H1 (cell line): ENCODE results near the gene CFDP1. TPM values are rescaled to one million over a fixed set of nuclear protein-coding genes. Genes with fewer than 3 reads are reported as not detected.

Source experiments
- CTCF ChIA-PET: fragments of 300-600 bp; sonication (Branson Sonifier 250); formaldehyde crosslinking; loops from one replicate; lab custom pipeline; 2021; ENCODE audit not compliant: partially characterized antibody; lab: Charles Lee
- POLR2A ChIA-PET: fragments of 300-600 bp; sonication (Branson Sonifier 250); formaldehyde crosslinking; loops from one replicate; lab custom pipeline; 2021; ENCODE audit warnings: inconsistent platforms; ENCODE audit not compliant: partially characterized antibody; lab: Charles Lee
- DNase-seq, 2 experiments: peaks; one replicate each; pipeline versions ENCODE4 v3.0.0 to v3.0.0-alpha.2; 2010 to 2022; ENCODE audit warnings: low spot score in 2 of 2, low read depth in 1 of 2, mixed read lengths in 1 of 2
- FAIRE-seq: peaks from 2 replicates; lab custom pipeline; 2011; peaks lifted over from hg19 to GRCh38; lab: Jason Lieb, UNC
- H2AFZ ChIP-seq: 2 replicates; pipeline ENCODE4 v1.8.1; 2012; ENCODE audit warnings: low read length, inconsistent platforms
- H2AK5ac ChIP-seq: 2 replicates; pipeline ENCODE4 v1.6.1; 2013; ENCODE audit warnings: low read depth, low read length
- H2BK120ac ChIP-seq: replicated peaks from 2 replicates; pipeline ENCODE3; 2013; ENCODE audit warnings: low read depth, low read length, inconsistent platforms
- H2BK12ac ChIP-seq: 2 replicates; pipeline ENCODE4 v1.6.1; 2013; ENCODE audit warnings: low read depth, low read length
- H2BK15ac ChIP-seq: 2 replicates; pipeline ENCODE4 v1.6.1; 2013; ENCODE audit warnings: low read length
- H2BK20ac ChIP-seq: 2 replicates; pipeline ENCODE4 v1.6.1; 2013; ENCODE audit warnings: low read length
- H2BK5ac ChIP-seq: 2 replicates; pipeline ENCODE4 v1.6.1; 2013; ENCODE audit warnings: low read depth, low read length
- H3K14ac ChIP-seq: 2 replicates; pipeline ENCODE4 v1.6.1; 2013; ENCODE audit warnings: inconsistent platforms; ENCODE audit not compliant: insufficient read length
- H3K18ac ChIP-seq: 2 replicates; pipeline ENCODE4 v1.6.1; 2013; ENCODE audit warnings: low read length; ENCODE audit errors: extremely low read depth
- H3K23ac ChIP-seq: 2 replicates; pipeline ENCODE4 v1.6.1; 2013; ENCODE audit warnings: inconsistent platforms; ENCODE audit not compliant: insufficient read length
- H3K23me2 ChIP-seq: 2 replicates; pipeline ENCODE4 v1.6.1; 2013; ENCODE audit warnings: low read depth, low read length
- H3K27ac ChIP-seq: 2 replicates; pipeline ENCODE4 v1.6.1; 2011; ENCODE audit warnings: low read depth, low read length, inconsistent platforms
- H3K27me3 ChIP-seq, 4 experiments: replicated peaks in 1 of 4; 1 replicate in 1 of 4; 2 replicates in 3 of 4; pipeline versions ENCODE4 v1.6.1 to v1.8.1; 2011 to 2013; ENCODE audit warnings: low read length in 3 of 4, mild to moderate bottlenecking in 3 of 4, inconsistent platforms in 2 of 4, mixed read lengths in 2 of 4, moderate library complexity in 1 of 4; ENCODE audit not compliant: control insufficient read depth in 3 of 4, insufficient read depth in 3 of 4; ENCODE audit errors: extremely low read depth in 1 of 4
- H3K36me3 ChIP-seq, 4 experiments: 2 replicates each; pipeline versions ENCODE4 v1.6.1 to v1.8.1; 2011 to 2013; ENCODE audit warnings: mild to moderate bottlenecking in 4 of 4, low read length in 3 of 4, moderate library complexity in 2 of 4, control low read depth in 1 of 4, inconsistent platforms in 1 of 4; ENCODE audit not compliant: insufficient read depth in 4 of 4, control insufficient read depth in 2 of 4
- H3K4ac ChIP-seq: replicated peaks from 2 replicates; pipeline ENCODE3; 2013; ENCODE audit warnings: low read length, low read depth, mixed read lengths, inconsistent platforms; ENCODE audit not compliant: insufficient read length
- H3K4me1 ChIP-seq, 4 experiments: replicated peaks in 1 of 4; 1 replicate in 1 of 4; 2 replicates in 3 of 4; pipeline versions ENCODE4 v1.6.1 to v1.8.1; 2011 to 2013; ENCODE audit warnings: low read length in 3 of 4, inconsistent platforms in 2 of 4, mixed read lengths in 1 of 4; ENCODE audit not compliant: insufficient read depth in 4 of 4, control insufficient read depth in 3 of 4
- H3K4me2 ChIP-seq, 2 experiments: 2 replicates each; pipeline versions ENCODE4 v1.6.1 to v1.8.1; 2011 to 2013; ENCODE audit warnings: low read depth in 2 of 2, low read length in 2 of 2, control low read depth in 1 of 2, inconsistent platforms in 1 of 2, mild to moderate bottlenecking in 1 of 2; ENCODE audit not compliant: insufficient read depth in 1 of 2
- H3K4me3 ChIP-seq, 4 experiments: fragments of 200-600, 300-600 bp in 1 of 4; sonication (generic), shearing (Covaris generic), sonication (Bioruptor Twin) in 1 of 4; 2 replicates each; pipeline versions ENCODE4 v1.5.1 to v1.8.1; 2011 to 2016; ENCODE audit warnings: low read length in 4 of 4, low read depth in 3 of 4, control low read depth in 2 of 4, inconsistent platforms in 2 of 4, mild to moderate bottlenecking in 2 of 4, mixed read lengths in 1 of 4, moderate library complexity in 1 of 4; ENCODE audit not compliant: insufficient read depth in 2 of 4; ENCODE audit errors: extremely low read depth in 1 of 4
- H3K56ac ChIP-seq: replicated peaks from 2 replicates; pipeline ENCODE3; 2013; ENCODE audit warnings: low read depth, mild to moderate bottlenecking, mixed read lengths, low read length, inconsistent platforms; ENCODE audit not compliant: insufficient read length
- H3K79me1 ChIP-seq: 2 replicates; pipeline ENCODE4 v1.6.1; 2013; ENCODE audit warnings: low read depth, low read length, control low read depth
- H3K79me2 ChIP-seq, 2 experiments: 2 replicates each; pipeline versions ENCODE4 v1.6.1 to v1.8.1; 2012 to 2013; ENCODE audit warnings: low read length in 2 of 2, mild to moderate bottlenecking in 2 of 2, inconsistent platforms in 1 of 2; ENCODE audit not compliant: insufficient read depth in 2 of 2, control insufficient read depth in 1 of 2
- H3K9ac ChIP-seq, 4 experiments: replicated peaks in 1 of 4; 1 replicate in 1 of 4; 2 replicates in 3 of 4; pipeline versions ENCODE4 v1.6.1 to v1.8.1; 2011 to 2013; ENCODE audit warnings: low read depth in 3 of 4, low read length in 3 of 4, control low read depth in 2 of 4, mild to moderate bottlenecking in 2 of 4, moderate library complexity in 2 of 4, inconsistent platforms in 1 of 4; ENCODE audit errors: extremely low read depth in 1 of 4
- H3K9me3 ChIP-seq, 2 experiments: 2 replicates each; pipeline versions ENCODE4 v1.6.1 to v1.8.1; 2012 to 2013; ENCODE audit warnings: mild to moderate bottlenecking in 2 of 2, moderate library complexity in 2 of 2, control low read depth in 1 of 2, inconsistent platforms in 1 of 2, low read depth in 1 of 2, low read length in 1 of 2, mixed read lengths in 1 of 2; ENCODE audit not compliant: insufficient read depth in 2 of 2
- H4K20me1 ChIP-seq, 2 experiments: replicated peaks in 1 of 2; 2 replicates each; pipeline versions ENCODE3 to v1.8.1; 2011 to 2013; ENCODE audit warnings: inconsistent platforms in 2 of 2, low read length in 2 of 2, mild to moderate bottlenecking in 1 of 2; ENCODE audit not compliant: insufficient read depth in 2 of 2, control insufficient read depth in 1 of 2
- H4K5ac ChIP-seq: 2 replicates; pipeline ENCODE4 v1.6.1; 2013; ENCODE audit warnings: low read length, low read depth, mixed read lengths, inconsistent platforms; ENCODE audit not compliant: insufficient read length
- H4K8ac ChIP-seq: 2 replicates; pipeline ENCODE4 v1.8.0; 2013; ENCODE audit warnings: mild to moderate bottlenecking, moderate library complexity, low read length, inconsistent platforms; ENCODE audit not compliant: insufficient read depth; ENCODE audit errors: extremely low read depth
- H4K91ac ChIP-seq: replicated peaks from 2 replicates; pipeline ENCODE3; 2013; ENCODE audit warnings: low read length, mixed read lengths, inconsistent platforms; ENCODE audit not compliant: insufficient read length
- BCL11A ChIP-seq, 2 experiments: IDR thresholded peaks; one replicate each; pipeline ENCODE4 v1.6.1; 2011; ENCODE audit warnings: low read depth in 2 of 2, low read length in 2 of 2, mild to moderate bottlenecking in 2 of 2
- CREB1 ChIP-seq: IDR thresholded peaks from 2 replicates; pipeline ENCODE4 v1.6.1; 2012; ENCODE audit warnings: inconsistent platforms
- EZH2 ChIP-seq: fragments of 200-600 bp; sonication (generic); IDR thresholded peaks from 2 replicates; pipeline ENCODE4 v1.7.1; 2012; ENCODE audit warnings: low read depth, mild to moderate bottlenecking, moderate library complexity, low read length, inconsistent platforms; ENCODE audit not compliant: severe bottlenecking
- JUND ChIP-seq: IDR thresholded peaks from 2 replicates; pipeline ENCODE4 v1.6.1; 2011; ENCODE audit warnings: mild to moderate bottlenecking, improper control_type of control experiment, low read length
- KDM5A ChIP-seq: fragments of 200-600 bp; IDR thresholded peaks from 2 replicates; pipeline ENCODE4 v1.7.1; 2012; ENCODE audit warnings: mild to moderate bottlenecking, low read length, inconsistent platforms, mixed read lengths
- NANOG ChIP-seq: IDR thresholded peaks from 2 replicates; pipeline ENCODE4 v1.6.1; 2011; ENCODE audit warnings: low read length, low read depth, mild to moderate bottlenecking, inconsistent platforms; ENCODE audit not compliant: insufficient read depth, poor library complexity, severe bottlenecking
- POU5F1 ChIP-seq: IDR thresholded peaks from 2 replicates; pipeline ENCODE4 v1.6.1; 2011; ENCODE audit warnings: low read depth, mild to moderate bottlenecking, low read length, moderate library complexity
- RXRA ChIP-seq: IDR thresholded peaks from 2 replicates; pipeline ENCODE4 v1.6.1; 2011; ENCODE audit warnings: low read depth, mild to moderate bottlenecking, low read length, moderate library complexity; ENCODE audit not compliant: insufficient read depth
- TCF12 ChIP-seq: IDR thresholded peaks from 2 replicates; pipeline ENCODE4 v1.6.1; 2011; ENCODE audit warnings: low read depth, mild to moderate bottlenecking, low read length
- ZNF274 ChIP-seq: IDR thresholded peaks from 2 replicates; pipeline ENCODE4 v1.7.0; 2012; ENCODE audit warnings: low read length, borderline replicate concordance; ENCODE audit errors: extremely low read depth
- WGBS, 2 experiments: shearing (Covaris generic) in 1 of 2; methylation state at CpG; one replicate each; pipeline versions ENCODE4 v1.1.6 to v1.1.7; 2013 to 2015; ENCODE audit warnings: low lambda C conversion rate in 2 of 2, mixed read lengths in 2 of 2, inconsistent platforms in 1 of 2, low coverage in 1 of 2, missing lambda C conversion rate in 1 of 2; ENCODE audit not compliant: insufficient replicate concordance in 2 of 2, insufficient coverage in 1 of 2, insufficient read length in 1 of 2; ENCODE audit errors: extremely low coverage in 1 of 2, missing lambda C conversion rate in 1 of 2; 5-methylcytosine and 5-hydroxymethylcytosine counted together
- polyA plus RNA-seq, 7 experiments: library from polyadenylated mRNA; depleted of rRNA in 3 of 7; stranded (reverse) in 5 of 7; unstranded in 2 of 7; fragments of >200 nt in 5 of 7; fragments of 200-250 nt in 2 of 7; gene quantifications; 1 replicate in 5 of 7; 2 replicates in 1 of 7; 4 replicates in 1 of 7; pipeline versions ENCODE4 v1.2.1 to v1.2.3, GENCODE V29; 2011 to 2013; ENCODE audit warnings: missing spikeins in 2 of 7, mixed read lengths in 2 of 7
- total RNA-seq: library from RNA; stranded (reverse); fragmentation: NEBNext Ultra II Directional; extraction: Animal tissue kit (Norgen Biotek cat#: 25700); gene quantifications from 2 replicates; pipeline ENCODE4 v1.2.1, GENCODE V29; 2021

CFDP1 gene
- total and polyA plus RNA-seq, 2 of the 8 experiments (the other 6 are each of a cell fraction or from before 2014, with no cell fraction given), result 25.5 to 77.3 TPM

GRCh38 chr16:75280331-75280804, 152.9 kb downstream of the CFDP1 start:
- H2AFZ ChIP-seq, result no peak overlapping the region
- H4K91ac ChIP-seq, result no peak overlapping the region
- H2BK5ac ChIP-seq, result no peak overlapping the region
- H4K20me1 ChIP-seq, result no peaks in the 10 kb centered on the region
- 89% methylated on average over 8 of the region's 8 CpGs; no CpG with 5 or more reads in 1 of the 2 experiments for WGBS, 2 experiments
- H3K79me2 ChIP-seq, result no peaks in the 10 kb centered on the region
- no peak overlapping the region for H2BK120ac ChIP-seq
- no peak overlapping the region for H3K27ac ChIP-seq
- no peaks in the 10 kb centered on the region for H3K9me3 ChIP-seq
- H4K8ac ChIP-seq, result no peak overlapping the region
- no peak overlapping the region for H3K4me3 ChIP-seq
- no peak overlapping the region for H3K4me2 ChIP-seq
- no peak overlapping the region for H3K9ac ChIP-seq
- no peak overlapping the region for H2BK15ac ChIP-seq
- H3K14ac ChIP-seq, result no peak overlapping the region
- H3K23ac ChIP-seq, result no peak overlapping the region
- H3K23me2 ChIP-seq, result no peaks in the 10 kb centered on the region
- no peak for FAIRE-seq
- H2BK12ac ChIP-seq, result no peak overlapping the region
- no peak for TF ChIP-seq KDM5A
- no peak for TF ChIP-seq POU5F1
- no peak for TF ChIP-seq CREB1
- TF ChIP-seq NANOG, result no peak
- no peak for TF ChIP-seq RXRA
- TF ChIP-seq BCL11A (IDR thresholded peaks at IDR 0.05; ENCODE audit: low read depth in 2 of 2, low read length in 2 of 2), result no peak
- TF ChIP-seq EZH2, result no peak
- no peak for TF ChIP-seq ZNF274
- no peak for TF ChIP-seq JUND
- TF ChIP-seq TCF12, result no peak
- no peak overlapping the region for H3K4ac ChIP-seq
- H3K56ac ChIP-seq, result no peak overlapping the region
- H3K18ac ChIP-seq, result no peak overlapping the region
- H3K79me1 ChIP-seq, result no peaks in the 10 kb centered on the region
- CTCF ChIA-PET, result interaction anchor here (0.9 to 4.2 kb wide), 7 partner anchors 14 to 81 kb away, joined by 3 to 23 read pairs (median 6); no protein-coding TSS in a partner anchor
- H2AK5ac ChIP-seq, result no peak overlapping the region
- no peak overlapping the region for H4K5ac ChIP-seq
- H2BK20ac ChIP-seq, result no peak overlapping the region
- POLR2A ChIA-PET, result interaction anchor here (1.0 to 1.7 kb wide), 4 partner anchors 10 to 53 kb away, joined by 3 to 6 read pairs (median 4); no protein-coding TSS in a partner anchor
- no peaks in the 10 kb centered on the region for H3K36me3 ChIP-seq
- H3K27me3 ChIP-seq, result no peaks in the 10 kb centered on the region
- no peak for DNase-seq
- no peaks in the 10 kb centered on the region for H3K4me1 ChIP-seq
